Thyroid gland (tissue), 4 donors: ENCODE measurements around the gene EEF1A2.

ENCODE experiments used
- CTCF ChIP-seq, 6 experiments: fragments of 200-600 bp in 3 of 6; fragments of 450-650 bp in 3 of 6; sonication (generic) in 3 of 6; IDR thresholded peaks; one replicate each; pipeline ENCODE4 v1.5.1; 2016 to 2019; ENCODE audit warnings: antibody characterized with exemption in 6 of 6, mild to moderate bottlenecking in 2 of 6, inconsistent platforms in 1 of 6, moderate library complexity in 1 of 6
- POLR2A ChIP-seq, 2 donors: fragments of 450-650 bp; IDR thresholded peaks; one replicate each; pipeline ENCODE4 v1.6.1; 2017; ENCODE audit warnings: antibody characterized with exemption in 2 of 2, mild to moderate bottlenecking in 2 of 2, moderate library complexity in 1 of 2

GRCh38 chr20:63464289-63464635 lies 34.6 kb downstream of the EEF1A2 start:
- TF ChIP-seq CTCF (IDR thresholded peaks at IDR 0.05) = no peak
- no peak for TF ChIP-seq POLR2A (IDR thresholded peaks at IDR 0.05)
